Measurements from ENCODE around the gene UBE2V1. TPM values are rescaled to one million over a fixed set of nuclear protein-coding genes. Genes with fewer than 3 reads are reported as not detected.
A peak's percentile ranks its signal among the peaks of the same experiment; 100 is the strongest.

UBE2V1 gene
- total and polyA plus RNA-seq, 2 of the 13 experiments (the other 11 are each of a cell fraction or from before 2014, with no cell fraction given) = 81.3 to 132 TPM

DNA sequence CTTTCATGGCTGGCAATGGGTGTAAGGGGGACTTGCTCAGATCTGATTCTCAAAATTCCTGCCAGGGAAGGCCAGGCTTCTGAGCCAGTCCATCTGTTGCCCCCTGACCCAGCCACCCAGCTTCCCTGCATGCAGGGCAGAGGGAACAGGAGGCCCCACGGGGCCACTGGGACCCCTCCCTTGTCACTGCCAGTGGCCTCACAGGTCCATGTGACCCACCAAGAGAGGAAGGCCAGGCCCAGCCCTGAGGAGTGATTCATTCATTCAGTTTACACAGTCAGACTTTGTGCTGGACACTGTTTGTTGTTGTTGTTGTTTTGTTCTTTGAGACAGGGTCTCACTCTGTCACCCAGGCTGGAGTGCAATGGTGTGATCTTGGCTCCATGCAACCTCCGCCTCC, 39.5 kb downstream of the UBE2V1 start (continued):
- TF ChIP-seq ZNF274 (CRISPR knock-in tag; IDR thresholded peaks at IDR 0.05) (0 out of 2 replicates have a peak, but pooled peaks have one; percentile 50), ZNF33B (CRISPR knock-in tag; IDR thresholded peaks at IDR 0.05) (no peak), CAMTA2 (CRISPR knock-in tag; IDR thresholded peaks at IDR 0.05; ENCODE audit: borderline replicate concordance) (no peak), FOXK1 (CRISPR knock-in tag; IDR thresholded peaks at IDR 0.05; ENCODE audit: borderline replicate concordance, low read depth) (no peak), ZNF616 (CRISPR knock-in tag; IDR thresholded peaks at IDR 0.05; ENCODE audit: low read depth) (no peak), ZNF33A (CRISPR knock-in tag; IDR thresholded peaks at IDR 0.05; ENCODE audit: borderline replicate concordance) (no peak), IRF2 (CRISPR knock-in tag; IDR thresholded peaks at IDR 0.05) (no peak), ZNF296 (CRISPR knock-in tag; conservative IDR thresholded peaks at IDR 0.05) (no peak), ZNF572 (CRISPR knock-in tag; IDR thresholded peaks at IDR 0.05) (no peak), ZNF577 (CRISPR knock-in tag; IDR thresholded peaks at IDR 0.05; ENCODE audit: borderline replicate concordance, low read depth) (no peak), JUN (CRISPR knock-in tag; IDR thresholded peaks at IDR 0.05) (0 out of 2 replicates have a peak, but pooled peaks have one; percentile 16), NFAT5 (CRISPR knock-in tag; IDR thresholded peaks at IDR 0.05) (no peak), GTF2F1 (IDR thresholded peaks at IDR 0.05; ENCODE audit: low read length) (no peak), FOSL2 (CRISPR knock-in tag; IDR thresholded peaks at IDR 0.05) (peak; percentile 56), ETV5 (CRISPR knock-in tag; IDR thresholded peaks at IDR 0.05; ENCODE audit: borderline replicate concordance) (peak; percentile 9; the same call in 1 of the 2 replicates), MEIS2 (CRISPR knock-in tag; IDR thresholded peaks at IDR 0.05) (no peak), DMAP1 (CRISPR knock-in tag; IDR thresholded peaks at IDR 0.05) (peak; percentile 59; the same call in 1 of the 2 replicates), ZMAT3 (CRISPR knock-in tag; conservative IDR thresholded peaks at IDR 0.05) (no peak), ARNTL (CRISPR knock-in tag; IDR thresholded peaks at IDR 0.05) (0 out of 2 replicates have a peak, but pooled peaks have one; percentile 32), MTA1 (CRISPR knock-in tag; IDR thresholded peaks at IDR 0.05; ENCODE audit: borderline replicate concordance) (no peak)
- TF ChIP-seq, protein P1, sequence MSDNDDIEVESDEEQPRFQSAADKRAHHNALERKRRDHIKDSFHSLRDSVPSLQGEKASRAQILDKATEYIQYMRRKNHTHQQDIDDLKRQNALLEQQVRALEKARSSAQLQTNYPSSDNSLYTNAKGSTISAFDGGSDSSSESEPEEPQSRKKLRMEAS (IDR thresholded peaks at IDR 0.05) = 0 out of 2 replicates have a peak, but pooled peaks have one; percentile 19
- TF ChIP-seq, protein P2, sequence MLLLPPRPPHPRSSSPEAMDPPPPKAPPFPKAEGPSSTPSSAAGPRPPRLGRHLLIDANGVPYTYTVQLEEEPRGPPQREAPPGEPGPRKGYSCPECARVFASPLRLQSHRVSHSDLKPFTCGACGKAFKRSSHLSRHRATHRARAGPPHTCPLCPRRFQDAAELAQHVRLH (CRISPR knock-in tag; IDR thresholded peaks at IDR 0.05; ENCODE audit: borderline replicate concordance, low read depth) = no peak
- TF ChIP-seq, protein P3, sequence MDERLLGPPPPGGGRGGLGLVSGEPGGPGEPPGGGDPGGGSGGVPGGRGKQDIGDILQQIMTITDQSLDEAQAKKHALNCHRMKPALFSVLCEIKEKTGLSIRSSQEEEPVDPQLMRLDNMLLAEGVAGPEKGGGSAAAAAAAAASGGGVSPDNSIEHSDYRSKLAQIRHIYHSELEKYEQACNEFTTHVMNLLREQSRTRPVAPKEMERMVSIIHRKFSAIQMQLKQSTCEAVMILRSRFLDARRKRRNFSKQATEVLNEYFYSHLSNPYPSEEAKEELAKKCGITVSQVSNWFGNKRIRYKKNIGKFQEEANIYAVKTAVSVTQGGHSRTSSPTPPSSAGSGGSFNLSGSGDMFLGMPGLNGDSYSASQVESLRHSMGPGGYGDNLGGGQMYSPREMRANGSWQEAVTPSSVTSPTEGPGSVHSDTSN (CRISPR knock-in tag; IDR thresholded peaks at IDR 0.05) = no peak
- TF ChIP-seq, protein P4, sequence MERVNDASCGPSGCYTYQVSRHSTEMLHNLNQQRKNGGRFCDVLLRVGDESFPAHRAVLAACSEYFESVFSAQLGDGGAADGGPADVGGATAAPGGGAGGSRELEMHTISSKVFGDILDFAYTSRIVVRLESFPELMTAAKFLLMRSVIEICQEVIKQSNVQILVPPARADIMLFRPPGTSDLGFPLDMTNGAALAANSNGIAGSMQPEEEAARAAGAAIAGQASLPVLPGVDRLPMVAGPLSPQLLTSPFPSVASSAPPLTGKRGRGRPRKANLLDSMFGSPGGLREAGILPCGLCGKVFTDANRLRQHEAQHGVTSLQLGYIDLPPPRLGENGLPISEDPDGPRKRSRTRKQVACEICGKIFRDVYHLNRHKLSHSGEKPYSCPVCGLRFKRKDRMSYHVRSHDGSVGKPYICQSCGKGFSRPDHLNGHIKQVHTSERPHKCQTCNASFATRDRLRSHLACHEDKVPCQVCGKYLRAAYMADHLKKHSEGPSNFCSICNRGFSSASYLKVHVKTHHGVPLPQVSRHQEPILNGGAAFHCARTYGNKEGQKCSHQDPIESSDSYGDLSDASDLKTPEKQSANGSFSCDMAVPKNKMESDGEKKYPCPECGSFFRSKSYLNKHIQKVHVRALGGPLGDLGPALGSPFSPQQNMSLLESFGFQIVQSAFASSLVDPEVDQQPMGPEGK (CRISPR knock-in tag; IDR thresholded peaks at IDR 0.05) = no peak
